Measurements from ENCODE around the gene RAX2.

DNA sequence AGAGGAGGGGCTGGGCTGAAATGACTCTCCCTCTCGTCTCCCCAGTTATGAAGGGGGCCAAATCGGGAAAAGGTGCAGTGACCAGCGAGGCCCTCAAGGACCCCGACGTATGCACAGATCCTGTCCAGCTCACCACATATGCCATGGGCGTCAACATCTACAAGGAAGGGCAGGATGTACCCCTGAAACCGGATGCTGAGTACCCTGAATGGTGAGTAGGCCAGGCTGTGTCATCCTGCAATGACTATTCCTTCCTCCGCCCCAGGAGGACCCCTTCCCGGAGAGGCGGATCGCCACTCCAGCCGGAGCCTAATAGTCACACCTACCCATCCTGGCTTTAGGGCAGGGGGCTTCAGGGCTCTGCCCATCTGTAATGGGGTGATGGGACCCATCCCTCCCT lies 6.9 kb downstream of the RAX2 start:
- TF ChIP-seq EZH2 (IDR thresholded peaks at IDR 0.05; ENCODE audit: borderline replicate concordance), result no peak
- TF ChIP-seq, protein P1, sequence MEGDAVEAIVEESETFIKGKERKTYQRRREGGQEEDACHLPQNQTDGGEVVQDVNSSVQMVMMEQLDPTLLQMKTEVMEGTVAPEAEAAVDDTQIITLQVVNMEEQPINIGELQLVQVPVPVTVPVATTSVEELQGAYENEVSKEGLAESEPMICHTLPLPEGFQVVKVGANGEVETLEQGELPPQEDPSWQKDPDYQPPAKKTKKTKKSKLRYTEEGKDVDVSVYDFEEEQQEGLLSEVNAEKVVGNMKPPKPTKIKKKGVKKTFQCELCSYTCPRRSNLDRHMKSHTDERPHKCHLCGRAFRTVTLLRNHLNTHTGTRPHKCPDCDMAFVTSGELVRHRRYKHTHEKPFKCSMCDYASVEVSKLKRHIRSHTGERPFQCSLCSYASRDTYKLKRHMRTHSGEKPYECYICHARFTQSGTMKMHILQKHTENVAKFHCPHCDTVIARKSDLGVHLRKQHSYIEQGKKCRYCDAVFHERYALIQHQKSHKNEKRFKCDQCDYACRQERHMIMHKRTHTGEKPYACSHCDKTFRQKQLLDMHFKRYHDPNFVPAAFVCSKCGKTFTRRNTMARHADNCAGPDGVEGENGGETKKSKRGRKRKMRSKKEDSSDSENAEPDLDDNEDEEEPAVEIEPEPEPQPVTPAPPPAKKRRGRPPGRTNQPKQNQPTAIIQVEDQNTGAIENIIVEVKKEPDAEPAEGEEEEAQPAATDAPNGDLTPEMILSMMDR (IDR thresholded peaks at IDR 0.05; ENCODE audit: poor library complexity), result no peak
- no peak for TF ChIP-seq EZH2phosphoT487 (IDR thresholded peaks at IDR 0.05; ENCODE audit: low read depth, severe bottlenecking, unreplicated experiment)

Measured in hepatocyte (in vitro differentiated cells).